Measurements from ENCODE around the gene JPT1.
A peak's percentile ranks its signal among the peaks of the same experiment; 100 is the strongest.
"Not testable (repeated sequence)": the region's sequence is repeated elsewhere in the genome, so short reads cannot be mapped to it uniquely, and the experiment has no call there.

JPT1 gene

GRCh38 chr17:75155191-75155601 lies 884 bp upstream of the JPT1 start:
- DNase-seq (ENCODE audit: low read depth) = no peak

- DNase-seq (ENCODE audit: low read depth) = no peak
Observed at GRCh38 chr17:75153780-75154194, 525 bp downstream of the JPT1 start.

- no peak for DNase-seq (ENCODE audit: low read depth)
Observed at GRCh38 chr17:75152922-75153779, 1.2 kb downstream of the JPT1 start.

- DNase-seq (ENCODE audit: low read depth) = no peak
Observed at GRCh38 chr17:75152523-75152921, 1.8 kb downstream of the JPT1 start.

- no peak for DNase-seq (ENCODE audit: low read depth)
Observed at GRCh38 chr17:75151930-75152329, 2.4 kb downstream of the JPT1 start.

- DNase-seq (ENCODE audit: low read depth) = no peak
Observed at GRCh38 chr17:75147878-75148546, 6.3 kb downstream of the JPT1 start.

- DNase-seq (ENCODE audit: low read depth) = no peak
Observed at GRCh38 chr17:75146592-75146991, 7.7 kb downstream of the JPT1 start.

GRCh38 chr17:75144816-75145512 lies 9.3 kb downstream of the JPT1 start:
- DNase-seq (ENCODE audit: low read depth) = no peak

- DNase-seq (ENCODE audit: low read depth) = no peak
Observed at GRCh38 chr17:75142236-75142971, 11.9 kb downstream of the JPT1 start.

- no peak for DNase-seq (ENCODE audit: low read depth)
Observed at GRCh38 chr17:75138519-75138918, 15.8 kb downstream of the JPT1 start.

- not testable (repeated sequence) for DNase-seq (ENCODE audit: low read depth)
Observed at GRCh38 chr17:75137762-75138161, 16.6 kb downstream of the JPT1 start.

- no peak for DNase-seq (ENCODE audit: low read depth)
Observed at GRCh38 chr17:75135946-75136345, 18.4 kb downstream of the JPT1 start.

- no peak for DNase-seq (ENCODE audit: low read depth)
Observed at GRCh38 chr17:75135452-75135851, 18.9 kb downstream of the JPT1 start.

- not testable (repeated sequence) for DNase-seq (ENCODE audit: low read depth)
Observed at GRCh38 chr17:75133607-75134347, 20.5 kb downstream of the JPT1 start.

- no peak for DNase-seq (ENCODE audit: low read depth)
Observed at GRCh38 chr17:75133001-75133400, 21.3 kb downstream of the JPT1 start.

GRCh38 chr17:75132018-75133000 lies 22.0 kb downstream of the JPT1 start:
- not testable (repeated sequence) for DNase-seq (ENCODE audit: low read depth)

GRCh38 chr17:75131278-75132017 lies 22.9 kb downstream of the JPT1 start, which contains the start of gene NT5C:
Gene NT5C (minus strand): TSS chr17:75131742. CDS start chr17:75131707, 35 bp downstream.
- peak; percentile 54 for DNase-seq (ENCODE audit: low read depth)

GRCh38 chr17:75130632-75131277 lies 23.6 kb downstream of the JPT1 start:
- DNase-seq (ENCODE audit: low read depth) = peak; percentile 33
